Skeletal muscle satellite cell (primary cell): ENCODE data around the gene SESTD1.
"Not testable (repeated sequence)": the region's sequence is repeated elsewhere in the genome, so short reads cannot be mapped to it uniquely, and the experiment has no call there.

ENCODE experiments used
- H3K27me3 ChIP-seq: 2 replicates; pipeline ENCODE4 v1.7.0; 2013; ENCODE audit warnings: low read length; ENCODE audit not compliant: control insufficient read depth, insufficient read depth
- H3K36me3 ChIP-seq: 2 replicates; pipeline ENCODE4 v1.7.0; 2013; ENCODE audit warnings: mild to moderate bottlenecking, control low read depth, low read length; ENCODE audit not compliant: insufficient read depth
- H3K4me1 ChIP-seq: 2 replicates; pipeline ENCODE4 v1.7.0; 2013; ENCODE audit warnings: low read length; ENCODE audit not compliant: control insufficient read depth, insufficient read depth
- H3K4me2 ChIP-seq: 2 replicates; pipeline ENCODE4 v1.7.0; 2013; ENCODE audit warnings: mild to moderate bottlenecking, low read length
- H3K4me3 ChIP-seq: 2 replicates; pipeline ENCODE4 v1.7.0; 2013; ENCODE audit warnings: low read length
- H3K9ac ChIP-seq: 2 replicates; pipeline ENCODE4 v1.7.0; 2013; ENCODE audit warnings: mild to moderate bottlenecking, low read depth, low read length, moderate library complexity
- H3K9me3 ChIP-seq: replicated peaks from 2 replicates; pipeline ENCODE4 v1.7.0; 2013; ENCODE audit warnings: mild to moderate bottlenecking, control low read depth, low read length

SESTD1 gene

GRCh38 chr2:179081954-179082353 lies 182.7 kb downstream of the SESTD1 start:
- Histone ChIP-seq H3K4me3 (no peak overlapping the region), H3K9me3 (no peaks in the 10 kb centered on the region), H3K9ac (no peak overlapping the region), H3K4me1 (no peaks in the 10 kb centered on the region), H3K4me2 (no peak overlapping the region), H3K36me3 (no peaks in the 10 kb centered on the region), H3K27me3 (no peaks in the 10 kb centered on the region)

GRCh38 chr2:179072527-179072926 lies 192.1 kb downstream of the SESTD1 start:
- no peaks in the 10 kb centered on the region for H3K4me1 ChIP-seq
- no peak overlapping the region for H3K4me2 ChIP-seq
- H3K4me3 ChIP-seq = no peak overlapping the region
- no peak overlapping the region for H3K9ac ChIP-seq
- H3K9me3 ChIP-seq = no peaks in the 10 kb centered on the region
- no peaks in the 10 kb centered on the region for H3K36me3 ChIP-seq
- H3K27me3 ChIP-seq = no peaks in the 10 kb centered on the region

- H3K36me3 ChIP-seq = no peaks in the 10 kb centered on the region
- H3K9me3 ChIP-seq = no peaks in the 10 kb centered on the region
- H3K4me1 ChIP-seq = no peaks in the 10 kb centered on the region
- H3K27me3 ChIP-seq = no peaks in the 10 kb centered on the region
- H3K4me3 ChIP-seq = no peak overlapping the region
- no peak overlapping the region for H3K4me2 ChIP-seq
- no peak overlapping the region for H3K9ac ChIP-seq
Observed at GRCh38 chr2:179071810-179072355, 192.7 kb downstream of the SESTD1 start.

- Histone ChIP-seq H3K9ac (no peak overlapping the region), H3K9me3 (no peaks in the 10 kb centered on the region), H3K36me3 (no peaks in the 10 kb centered on the region)
Observed at GRCh38 chr2:179070895-179071294, 193.7 kb downstream of the SESTD1 start.

GRCh38 chr2:179069685-179070084 lies 194.9 kb downstream of the SESTD1 start:
- Histone ChIP-seq H3K9me3 (no peaks in the 10 kb centered on the region), H3K27me3 (no peaks in the 10 kb centered on the region), H3K4me3 (no peak overlapping the region)

More at GRCh38 chr2:179070895-179071294, 193.7 kb downstream of the SESTD1 start:
- Histone ChIP-seq H3K4me2 (no peak overlapping the region), H3K4me1 (no peaks in the 10 kb centered on the region), H3K27me3 (no peaks in the 10 kb centered on the region), H3K4me3 (no peak overlapping the region)

GRCh38 chr2:179068991-179069643 lies 195.5 kb downstream of the SESTD1 start:
- H3K4me1 ChIP-seq = no peaks in the 10 kb centered on the region
- H3K9me3 ChIP-seq = no peaks in the 10 kb centered on the region
- H3K36me3 ChIP-seq = no peaks in the 10 kb centered on the region
- no peaks in the 10 kb centered on the region for H3K27me3 ChIP-seq
- no peak overlapping the region for H3K4me3 ChIP-seq
- no peak overlapping the region for H3K9ac ChIP-seq
- no peak overlapping the region for H3K4me2 ChIP-seq

More at GRCh38 chr2:179069685-179070084, 194.9 kb downstream of the SESTD1 start:
- H3K4me1 ChIP-seq = no peaks in the 10 kb centered on the region
- H3K36me3 ChIP-seq = no peaks in the 10 kb centered on the region
- no peak overlapping the region for H3K9ac ChIP-seq
- H3K4me2 ChIP-seq = no peak overlapping the region

- Histone ChIP-seq H3K27me3 (no peaks in the 10 kb centered on the region), H3K4me3 (no peak overlapping the region), H3K4me2 (no peak overlapping the region), H3K9ac (no peak overlapping the region), H3K4me1 (peaks cover 7% of the 10 kb centered on the region), H3K36me3 (no peaks in the 10 kb centered on the region), H3K9me3 (no peaks in the 10 kb centered on the region)
Observed at GRCh38 chr2:179059026-179059700, 205.5 kb downstream of the SESTD1 start.

- Histone ChIP-seq H3K4me3 (no peak overlapping the region), H3K4me1 (peaks cover 7% of the 10 kb centered on the region), H3K27me3 (no peaks in the 10 kb centered on the region), H3K36me3 (no peaks in the 10 kb centered on the region), H3K9ac (no peak overlapping the region), H3K9me3 (no peaks in the 10 kb centered on the region), H3K4me2 (no peak overlapping the region)
Observed at GRCh38 chr2:179057737-179058136, 206.9 kb downstream of the SESTD1 start.

GRCh38 chr2:179053568-179053967 lies 211.1 kb downstream of the SESTD1 start:
- not testable (repeated sequence) for H3K4me3 ChIP-seq, H3K9ac ChIP-seq, H3K4me2 ChIP-seq, H3K27me3 ChIP-seq, H3K9me3 ChIP-seq, H3K36me3 ChIP-seq
- H3K4me1 ChIP-seq = peaks cover 27% of the 10 kb centered on the region
